Stomach smooth muscle (tissue), 2 donors: ENCODE results near the gene MSLN.
"Not testable (repeated sequence)": the region's sequence is repeated elsewhere in the genome, so short reads cannot be mapped to it uniquely, and the experiment has no call there.

Experiments
- H3K27ac ChIP-seq: one replicate; pipeline ENCODE4 v1.7.0; 2013; ENCODE audit warnings: mild to moderate bottlenecking, low read length, inconsistent platforms
- H3K27me3 ChIP-seq, 2 donors: one replicate each; pipeline ENCODE4 v1.7.0; 2013; ENCODE audit warnings: low read length in 2 of 2; ENCODE audit not compliant: insufficient read depth in 2 of 2, control insufficient read depth in 1 of 2
- H3K36me3 ChIP-seq, 2 donors: one replicate each; pipeline ENCODE4 v1.7.0; 2013; ENCODE audit warnings: low read length in 2 of 2; ENCODE audit not compliant: control insufficient read depth in 2 of 2, insufficient read depth in 2 of 2
- H3K4me1 ChIP-seq: one replicate; pipeline ENCODE4 v1.7.0; 2013; ENCODE audit warnings: low read length; ENCODE audit not compliant: control insufficient read depth, insufficient read depth
- H3K4me3 ChIP-seq, 2 donors: one replicate each; pipeline ENCODE4 v1.7.0; 2013; ENCODE audit warnings: low read length in 2 of 2
- H3K9ac ChIP-seq, 2 donors: one replicate each; pipeline ENCODE4 v1.7.0; 2013; ENCODE audit warnings: low read length in 2 of 2, mild to moderate bottlenecking in 1 of 2
- H3K9me3 ChIP-seq, 2 donors: one replicate each; pipeline ENCODE4 v1.7.0; 2013; ENCODE audit warnings: low read length in 2 of 2; ENCODE audit not compliant: control insufficient read depth in 2 of 2
- donor health status: healthy.
- donor health status: Pancreatic carcinoma.

The MSLN gene

DNA sequence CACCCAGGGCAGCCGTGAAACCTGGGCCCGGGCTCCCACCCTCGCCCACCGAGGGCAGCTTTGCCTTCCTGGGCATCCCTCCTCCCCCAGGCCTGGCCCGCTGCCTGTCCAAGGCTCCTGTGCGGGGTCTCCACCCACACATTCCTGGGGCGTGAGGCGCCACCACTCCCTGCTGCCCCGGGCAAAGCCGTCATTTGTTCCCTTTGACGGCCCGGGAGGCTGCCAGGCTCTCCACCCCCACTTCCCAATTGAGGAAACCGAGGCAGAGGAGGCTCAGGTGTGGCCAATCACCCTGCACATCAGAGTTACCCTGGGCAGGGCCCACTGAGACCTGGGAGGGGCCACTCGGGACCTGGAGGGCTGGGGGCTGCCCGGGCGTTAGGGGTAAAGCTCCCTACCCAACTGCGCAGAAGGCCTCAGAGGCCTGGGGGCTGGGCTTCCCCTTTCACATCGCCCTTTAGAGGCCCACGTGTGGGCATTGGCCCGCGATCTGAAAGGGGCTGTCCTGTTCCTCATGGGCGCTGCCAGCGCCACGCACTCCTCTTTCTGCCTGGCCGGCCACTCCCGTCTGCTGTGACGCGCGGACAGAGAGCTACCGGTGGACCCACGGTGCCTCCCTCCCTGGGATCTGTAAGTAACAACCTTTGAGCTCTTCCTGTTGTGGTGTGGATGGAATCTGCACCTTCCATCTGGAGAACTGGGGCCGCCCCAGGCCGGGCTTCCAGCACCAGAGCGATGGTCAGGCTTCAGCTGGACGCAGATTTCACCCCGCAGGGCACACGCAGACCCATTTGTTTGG lies at the start of gene MSLN:
MSLN (plus strand) TSS at position 190 of the 799 bp plus-strand sequence. CDS start 1,947 bp downstream, outside the sequence.
- Histone ChIP-seq H3K27me3 (peaks cover 0 to 5% of the 10 kb centered on the region in 2 donors), H3K9ac (no peak within 1 kb of the TSS), H3K9me3 (peaks cover 0 to 4% of the 10 kb centered on the region in 2 donors), H3K27ac (no peak within 1 kb of the TSS), H3K4me1 (no peaks in the 10 kb centered on the region), H3K4me3 (no peak within 1 kb of the TSS), H3K36me3 (no peaks in the 10 kb centered on the region)

DNA sequence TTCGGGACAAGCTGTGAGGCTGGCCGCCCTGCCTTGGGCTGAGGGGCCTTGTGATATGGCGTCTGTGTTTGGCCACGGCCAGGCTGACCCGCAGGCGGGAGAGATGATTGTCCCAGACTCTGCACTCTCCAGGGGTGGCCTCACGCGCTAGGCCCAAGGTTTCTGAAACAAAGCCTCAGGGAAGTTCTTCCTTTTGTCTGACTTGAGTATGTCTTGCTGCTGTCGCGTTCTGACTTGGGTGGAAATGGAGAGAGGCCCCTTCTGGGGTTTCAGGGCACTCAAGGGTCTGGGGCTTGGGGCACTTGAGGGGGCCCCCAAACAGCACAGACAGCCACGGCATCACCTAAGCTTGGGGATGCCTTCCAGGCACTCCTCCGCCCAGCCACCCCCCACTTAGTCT lies 49.5 kb upstream of the MSLN start:
- Histone ChIP-seq H3K27me3 (peaks cover 48 to 53% of the 10 kb centered on the region in 2 donors), H3K9ac (no peak overlapping the region), H3K4me3 (no peak overlapping the region), H3K9me3 (no peaks in the 10 kb centered on the region), H3K4me1 (peaks cover 35% of the 10 kb centered on the region), H3K27ac (no peak overlapping the region), H3K36me3 (no peaks in the 10 kb centered on the region)

DNA sequence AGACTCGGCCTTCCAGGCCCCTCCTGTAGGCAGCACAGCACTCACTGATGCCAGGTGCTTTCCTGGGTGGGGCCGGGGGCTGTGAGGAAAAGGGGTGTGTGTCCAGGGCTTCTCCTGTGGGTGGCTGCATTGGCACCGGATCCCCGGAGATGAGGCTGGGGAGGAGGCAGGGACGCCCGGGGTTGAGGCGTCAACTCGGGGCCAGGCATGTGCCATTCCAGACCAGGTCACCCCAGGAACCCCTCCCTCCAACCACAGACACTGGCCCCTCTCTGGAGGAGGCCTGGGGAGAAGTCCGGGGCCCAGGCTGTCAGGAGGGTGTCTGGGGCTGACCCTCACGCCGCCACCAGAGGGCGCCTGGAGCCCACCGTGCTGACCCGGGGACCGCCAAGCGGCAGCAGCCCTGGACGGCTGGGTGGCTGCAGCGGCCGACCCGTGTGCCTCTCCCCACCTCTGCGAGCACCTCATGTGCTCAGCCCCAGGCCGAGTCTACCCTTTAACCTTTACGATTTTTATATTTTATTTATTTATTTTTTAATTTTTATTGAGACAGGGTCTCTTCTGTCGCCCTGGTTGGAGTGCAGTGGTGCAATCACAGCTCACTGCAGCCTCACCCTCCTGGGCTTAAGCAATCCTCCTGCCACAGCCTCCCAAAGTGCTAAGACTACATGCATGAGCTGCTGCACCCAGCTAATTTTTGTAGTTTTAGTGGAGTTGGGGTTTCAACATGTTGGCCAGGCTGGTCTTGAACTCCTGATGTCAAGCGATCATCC lies 48.8 kb upstream of the MSLN start:
- peaks cover 46 to 53% of the 10 kb centered on the region in 2 donors for H3K27me3 ChIP-seq
- H3K9ac ChIP-seq: no peak overlapping the region
- H3K4me1 ChIP-seq: peaks cover 35% of the 10 kb centered on the region
- H3K36me3 ChIP-seq: no peaks in the 10 kb centered on the region
- H3K9me3 ChIP-seq: no peaks in the 10 kb centered on the region
- no peak overlapping the region for H3K27ac ChIP-seq
- H3K4me3 ChIP-seq: no peak overlapping the region

DNA sequence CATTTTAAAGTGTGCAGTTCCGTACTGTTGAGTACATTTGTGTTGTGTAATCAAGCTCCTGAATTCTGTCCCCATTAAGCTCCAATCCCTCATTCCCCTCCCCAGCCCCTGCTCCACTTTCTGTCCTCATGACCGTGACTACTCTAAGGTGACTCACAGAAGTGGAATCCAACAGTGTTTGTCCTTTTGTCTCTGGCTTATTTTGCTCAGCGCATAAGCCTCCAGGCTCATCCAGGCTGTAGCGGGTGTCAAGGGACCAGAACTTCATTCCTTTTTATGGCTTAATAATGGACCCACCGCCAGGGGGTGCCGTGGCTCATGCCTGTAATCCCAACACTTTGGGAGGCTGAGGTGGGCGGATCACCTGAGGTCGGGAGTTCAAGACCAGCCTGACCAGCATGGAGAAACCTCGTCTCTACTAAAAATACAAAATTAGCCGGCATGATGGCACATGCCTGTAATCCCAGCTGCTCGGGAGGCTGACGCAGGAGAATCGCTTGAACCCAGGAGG lies 47.7 kb upstream of the MSLN start:
- H3K27me3 ChIP-seq: peaks cover 38 to 49% of the 10 kb centered on the region in 2 donors
- H3K9me3 ChIP-seq, H3K27ac ChIP-seq, H3K36me3 ChIP-seq, H3K4me3 ChIP-seq, H3K9ac ChIP-seq: not testable (repeated sequence)
- peaks cover 40% of the 10 kb centered on the region for H3K4me1 ChIP-seq

DNA sequence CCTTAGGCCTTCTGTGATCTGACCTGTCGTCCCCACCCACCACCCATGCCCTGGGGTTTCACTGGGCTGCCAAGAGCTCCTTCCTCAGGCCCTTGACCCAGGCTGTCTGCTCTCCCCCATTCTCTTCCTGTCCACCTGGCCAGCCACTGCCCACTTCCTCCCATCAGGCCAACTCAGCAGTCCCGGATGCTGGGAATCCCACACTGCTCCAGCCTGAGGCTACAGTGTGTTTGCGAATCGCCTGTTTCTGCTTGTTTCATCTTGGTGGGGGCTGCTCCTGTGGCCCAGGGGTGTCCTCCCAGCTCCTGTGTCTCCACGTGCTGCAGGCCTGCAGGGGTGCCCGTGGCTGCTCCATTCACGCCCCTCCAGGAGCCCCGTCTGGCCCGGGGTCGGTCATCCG lies 46.5 kb upstream of the MSLN start:
- Histone ChIP-seq H3K9me3 (no peaks in the 10 kb centered on the region), H3K4me3 (no peak overlapping the region), H3K36me3 (no peaks in the 10 kb centered on the region), H3K9ac (no peak overlapping the region), H3K27ac (no peak overlapping the region), H3K4me1 (peaks cover 44% of the 10 kb centered on the region), H3K27me3 (peaks cover 25 to 37% of the 10 kb centered on the region in 2 donors)

- H3K9ac ChIP-seq: peak within 1 kb of the TSS; percentile 38 to 47
- no peaks in the 10 kb centered on the region for H3K9me3 ChIP-seq
- H3K4me3 ChIP-seq: peak within 1 kb of the TSS; percentile 40 to 74
- H3K36me3 ChIP-seq: no peaks in the 10 kb centered on the region
- H3K27ac ChIP-seq: no peak within 1 kb of the TSS
- peaks cover 48% of the 10 kb centered on the region for H3K4me1 ChIP-seq
- peaks cover 19 to 30% of the 10 kb centered on the region in 2 donors for H3K27me3 ChIP-seq
Measured at GRCh38 chr16:714558-715476, 45.7 kb upstream of the MSLN start, which contains the start of gene METRN. Gene METRN (plus strand): TSS chr16:715118. CDS start chr16:715290, 172 bp downstream.

GRCh38 chr16:715477-716199 lies 44.9 kb upstream of the MSLN start:
- H3K9me3 ChIP-seq: no peaks in the 10 kb centered on the region
- peak overlapping the region; percentile 38 to 47 for H3K9ac ChIP-seq
- H3K4me1 ChIP-seq: peaks cover 51% of the 10 kb centered on the region
- no peaks in the 10 kb centered on the region for H3K36me3 ChIP-seq
- peak overlapping the region; percentile 40 to 74 for H3K4me3 ChIP-seq
- peaks cover 11 to 22% of the 10 kb centered on the region in 2 donors for H3K27me3 ChIP-seq
- H3K27ac ChIP-seq: no peak overlapping the region

- Histone ChIP-seq H3K36me3 (no peaks in the 10 kb centered on the region), H3K9me3 (no peaks in the 10 kb centered on the region), H3K4me1 (peaks cover 56% of the 10 kb centered on the region), H3K27me3 (peaks cover 6 to 16% of the 10 kb centered on the region in 2 donors), H3K9ac (peak overlapping the region; percentile 20 to 47), H3K27ac (no peak overlapping the region), H3K4me3 (peak overlapping the region; percentile 40 to 74)
Measured at GRCh38 chr16:716200-716568, 44.4 kb upstream of the MSLN start.

DNA sequence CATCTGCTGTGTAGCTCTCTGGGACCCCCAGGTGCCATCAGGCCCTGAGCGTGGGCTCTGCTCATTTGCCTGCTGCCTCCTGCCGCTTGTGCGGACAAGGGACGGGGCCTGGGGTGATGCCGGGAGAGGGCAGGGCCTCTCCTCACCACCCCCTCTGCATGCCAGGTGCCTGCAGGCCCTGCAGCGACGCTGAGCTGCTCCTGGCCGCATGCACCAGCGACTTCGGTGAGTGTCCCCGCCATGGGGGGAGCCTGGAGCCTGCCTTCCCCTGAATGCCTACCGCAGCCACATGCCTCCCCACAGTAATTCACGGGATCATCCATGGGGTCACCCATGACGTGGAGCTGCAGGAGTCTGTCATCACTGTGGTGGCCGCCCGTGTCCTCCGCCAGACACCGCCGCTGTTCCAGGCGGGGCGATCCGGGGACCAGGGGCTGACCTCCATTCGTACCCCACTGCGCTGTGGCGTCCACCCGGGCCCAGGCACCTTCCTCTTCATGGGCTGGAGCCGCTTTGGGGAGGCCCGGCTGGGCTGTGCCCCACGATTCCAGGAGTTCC lies 43.7 kb upstream of the MSLN start:
- H3K9ac ChIP-seq: no peak overlapping the region
- peak overlapping the region in 1 of 2 donors; percentile 74 for H3K4me3 ChIP-seq
- no peak overlapping the region for H3K27ac ChIP-seq
- H3K4me1 ChIP-seq: peaks cover 62% of the 10 kb centered on the region
- H3K36me3 ChIP-seq: no peaks in the 10 kb centered on the region
- peaks cover 2 to 12% of the 10 kb centered on the region in 2 donors for H3K27me3 ChIP-seq
- no peaks in the 10 kb centered on the region for H3K9me3 ChIP-seq
